ENCODE measurements around the gene KCNIP3. TPM values are rescaled to one million over a fixed set of nuclear protein-coding genes. Genes with fewer than 3 reads are reported as not detected.

KCNIP3 gene
- total RNA-seq, 1 donor from 2014 or later, result 7.2 TPM

DNA sequence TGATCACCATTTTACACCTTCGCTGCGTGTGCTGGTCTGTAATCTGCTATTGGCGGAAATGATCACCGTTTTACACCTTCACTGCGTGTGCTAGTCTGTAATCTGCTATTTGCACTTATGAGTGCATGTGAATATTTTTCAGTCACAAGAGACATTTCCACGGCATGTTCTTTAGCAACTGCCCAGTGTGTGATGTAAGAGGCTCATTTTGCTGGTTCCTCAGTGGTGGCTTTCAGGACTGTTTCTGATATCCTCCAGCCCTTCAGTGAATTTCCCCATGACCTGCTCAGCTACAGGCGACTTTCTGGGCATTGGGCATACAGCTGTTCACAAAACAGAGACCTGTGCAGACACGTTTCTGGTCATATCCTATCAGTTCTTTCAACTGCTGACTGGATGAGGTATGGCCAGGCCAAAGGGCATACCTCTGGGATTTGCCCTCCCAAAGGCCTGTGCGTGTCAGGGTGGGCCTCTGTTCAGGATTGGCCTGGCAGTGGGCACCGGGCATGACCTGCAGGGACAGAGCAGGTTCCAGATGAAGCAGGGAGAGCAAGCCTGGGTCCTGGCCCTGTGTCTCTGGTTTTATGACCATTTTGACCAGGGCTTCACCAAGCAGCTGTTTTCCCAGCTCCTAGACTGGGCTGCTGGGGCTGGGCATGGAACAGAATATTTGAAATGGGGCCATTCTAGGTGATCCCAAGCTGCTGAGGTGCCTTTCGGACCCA, 23.4 kb upstream of the KCNIP3 start:
- no peak overlapping the region for H3K4me3 ChIP-seq (ENCODE audit: low read depth, low read length)
- no peak for TF ChIP-seq CTCF (IDR thresholded peaks at IDR 0.05; ENCODE audit: insufficient read depth, low read length, poor library complexity, severe bottlenecking)
- no peak for DNase-seq (ENCODE audit: low read depth)
- no peaks in the 10 kb centered on the region for H3K36me3 ChIP-seq (ENCODE audit: control insufficient read depth, insufficient read depth, low read length)
- H3K27me3 ChIP-seq (ENCODE audit: control insufficient read depth, insufficient read depth, low read length), result no peaks in the 10 kb centered on the region

- no peaks in the 10 kb centered on the region for H3K36me3 ChIP-seq (ENCODE audit: control insufficient read depth, insufficient read depth, low read length)
- no peaks in the 10 kb centered on the region for H3K27me3 ChIP-seq (ENCODE audit: control insufficient read depth, insufficient read depth, low read length)
- H3K4me3 ChIP-seq (ENCODE audit: low read depth, low read length), result peak within 1 kb of the TSS; percentile 12
- TF ChIP-seq CTCF (IDR thresholded peaks at IDR 0.05; ENCODE audit: insufficient read depth, low read length, poor library complexity, severe bottlenecking), result no peak
- no peak for DNase-seq (ENCODE audit: low read depth)
These were observed 22.6 kb upstream of the KCNIP3 start, which contains the start of gene PROM2 for GRCh38 chr2:95274291-95275150. TSS of gene PROM2 (plus strand) at chr2:95274449. CDS start at chr2:95274586, 137 bp downstream.

DNA sequence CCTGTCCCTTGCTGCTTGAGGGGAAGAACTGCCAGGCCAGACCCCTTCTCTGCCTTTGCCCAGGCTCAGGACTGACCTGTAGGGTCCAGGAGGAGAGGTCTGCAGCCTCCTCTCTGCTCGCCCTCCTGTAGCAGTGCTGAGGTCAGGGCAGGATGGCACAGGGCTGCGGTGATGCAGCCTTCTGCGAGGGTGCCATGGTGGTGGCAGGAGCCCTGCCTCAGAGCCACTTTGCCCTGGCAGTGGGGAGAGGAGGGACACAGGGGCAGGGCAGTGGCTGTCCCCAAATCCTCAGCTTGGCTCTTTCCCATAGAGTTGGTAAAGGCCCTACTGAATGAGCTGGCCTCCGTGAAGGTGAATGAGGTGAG, 22.0 kb upstream of the KCNIP3 start:
- TF ChIP-seq CTCF (IDR thresholded peaks at IDR 0.05; ENCODE audit: insufficient read depth, low read length, poor library complexity, severe bottlenecking), result no peak
- Histone ChIP-seq H3K27me3 (ENCODE audit: control insufficient read depth, insufficient read depth, low read length) (no peaks in the 10 kb centered on the region), H3K36me3 (ENCODE audit: control insufficient read depth, insufficient read depth, low read length) (no peaks in the 10 kb centered on the region), H3K4me3 (ENCODE audit: low read depth, low read length) (peak overlapping the region; percentile 1)
- no peak for DNase-seq (ENCODE audit: low read depth)

DNA sequence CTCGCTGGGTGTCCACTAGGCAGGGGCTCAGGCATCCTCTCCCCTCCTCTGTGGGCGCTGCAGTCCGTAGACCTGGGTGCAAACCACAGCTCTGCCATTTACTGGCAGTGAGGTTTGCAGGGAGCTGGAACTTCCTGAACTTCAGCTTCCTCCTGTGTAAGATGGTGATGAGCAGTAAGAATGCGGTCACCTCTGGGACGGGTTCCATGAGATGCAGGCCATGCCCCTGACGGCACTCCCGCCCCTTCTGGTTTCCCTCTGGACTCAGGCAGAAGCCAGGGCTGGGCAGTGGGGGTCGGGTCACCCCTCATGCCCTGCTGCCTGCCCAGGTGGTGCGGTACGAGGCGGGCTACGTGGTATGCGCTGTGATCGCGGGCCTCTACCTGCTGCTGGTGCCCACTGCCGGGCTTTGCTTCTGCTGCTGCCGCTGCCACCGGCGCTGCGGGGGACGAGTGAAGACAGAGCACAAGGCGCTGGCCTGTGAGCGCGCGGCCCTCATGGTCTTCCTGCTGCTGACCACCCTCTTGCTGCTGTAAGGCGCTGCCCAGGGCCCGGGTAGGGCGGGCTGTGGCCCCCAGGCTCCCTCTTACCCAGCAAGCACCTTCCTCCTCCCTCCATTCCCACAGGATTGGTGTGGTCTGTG, 21.4 kb upstream of the KCNIP3 start:
- no peak for TF ChIP-seq CTCF (IDR thresholded peaks at IDR 0.05; ENCODE audit: insufficient read depth, low read length, poor library complexity, severe bottlenecking)
- peak overlapping the region; percentile 1 for H3K4me3 ChIP-seq (ENCODE audit: low read depth, low read length)
- DNase-seq (ENCODE audit: low read depth), result no peak
- H3K27me3 ChIP-seq (ENCODE audit: control insufficient read depth, insufficient read depth, low read length), result no peaks in the 10 kb centered on the region
- H3K36me3 ChIP-seq (ENCODE audit: control insufficient read depth, insufficient read depth, low read length), result no peaks in the 10 kb centered on the region

- no peak for DNase-seq (ENCODE audit: low read depth)
- no peaks in the 10 kb centered on the region for H3K36me3 ChIP-seq (ENCODE audit: control insufficient read depth, insufficient read depth, low read length)
- no peaks in the 10 kb centered on the region for H3K27me3 ChIP-seq (ENCODE audit: control insufficient read depth, insufficient read depth, low read length)
- no peak overlapping the region for H3K4me3 ChIP-seq (ENCODE audit: low read depth, low read length)
- TF ChIP-seq CTCF (IDR thresholded peaks at IDR 0.05; ENCODE audit: insufficient read depth, low read length, poor library complexity, severe bottlenecking), result no peak
These were observed 20.8 kb upstream of the KCNIP3 start for GRCh38 chr2:95276244-95276887.

Data from kidney epithelial cell (primary cell).